OCI-LY7 (cell line): ENCODE data around the gene C2CD5. TPM values are rescaled to one million over a fixed set of nuclear protein-coding genes. Genes with fewer than 3 reads are reported as not detected.
"Not testable (repeated sequence)": the region's sequence is repeated elsewhere in the genome, so short reads cannot be mapped to it uniquely, and the experiment has no call there.

Experiments used
- BruUV-seq: library from RNA; stranded (reverse); fragments of 400-500 nt; replicated peaks from 2 replicates; lab custom pipeline; 2021; lab: Mats Ljungman, UMichigan
- CTCF ChIA-PET: fragments of 300-600 bp; sonication (Branson Sonifier 250); formaldehyde crosslinking; loops from one replicate; lab custom pipeline; 2022; ENCODE audit warnings: antibody characterized with exemption; ENCODE audit not compliant: unreplicated experiment; lab: Charles Lee
- POLR2A ChIA-PET: fragments of 300-600 bp; sonication (Branson Sonifier 250); formaldehyde crosslinking; loops from one replicate; lab custom pipeline; 2022; ENCODE audit warnings: antibody characterized with exemption; lab: Charles Lee
- DNase-seq: peaks from one replicate; pipeline ENCODE4 v3.0.0-alpha.2; 2015; ENCODE audit warnings: low spot score
- H2AFZ ChIP-seq: fragments of 200-600 bp; sonication (generic), shearing (Covaris generic); 2 replicates; pipeline ENCODE4 v1.6.1; 2014; ENCODE audit warnings: mild to moderate bottlenecking, antibody characterized with exemption, low read length, moderate library complexity
- H3K27ac ChIP-seq: fragments of 200-600 bp; sonication (generic); 2 replicates; pipeline ENCODE4 v1.5.1; 2014; ENCODE audit warnings: mixed run types, low read depth, mild to moderate bottlenecking, moderate library complexity, low read length, inconsistent platforms; ENCODE audit not compliant: poor library complexity, severe bottlenecking
- H3K36me3 ChIP-seq: fragments of 200-600 bp; sonication (generic); 2 replicates; pipeline ENCODE4 v1.6.1; 2014; ENCODE audit warnings: mild to moderate bottlenecking, antibody characterized with exemption, low read length, moderate library complexity, mixed read lengths; ENCODE audit not compliant: insufficient read depth
- H3K4me1 ChIP-seq: fragments of 200-600 bp; sonication (generic); 2 replicates; pipeline ENCODE4 v1.5.1; 2014; ENCODE audit warnings: mild to moderate bottlenecking, low read length; ENCODE audit not compliant: insufficient read depth, poor library complexity, severe bottlenecking
- H3K4me2 ChIP-seq: fragments of 200-600 bp; sonication (generic); 2 replicates; pipeline ENCODE4 v1.6.1; 2014; ENCODE audit warnings: mild to moderate bottlenecking, low read length
- H3K4me3 ChIP-seq: fragments of 200-600 bp; sonication (generic); 2 replicates; pipeline ENCODE4 v1.5.1; 2014; ENCODE audit warnings: mild to moderate bottlenecking, low read depth, low read length; ENCODE audit not compliant: poor library complexity, severe bottlenecking
- H3K79me2 ChIP-seq: fragments of 200-600 bp; sonication (generic); 2 replicates; pipeline ENCODE4 v1.6.1; 2016; ENCODE audit warnings: low read depth, mild to moderate bottlenecking, low read length, moderate library complexity, mixed read lengths; ENCODE audit not compliant: insufficient read depth
- H3K9me2 ChIP-seq: fragments of 200-600 bp; sonication (generic); 2 replicates; pipeline ENCODE4 v1.6.1; 2016; ENCODE audit warnings: mild to moderate bottlenecking, low read length, mixed read lengths; ENCODE audit not compliant: insufficient read depth
- H3K9me3 ChIP-seq: fragments of 200-600 bp; sonication (generic); 2 replicates; pipeline ENCODE4 v1.6.1; 2014; ENCODE audit warnings: mild to moderate bottlenecking, mixed run types, low read length, mixed read lengths
- H4K20me1 ChIP-seq: fragments of 200-600 bp; sonication (generic); 2 replicates; pipeline ENCODE4 v1.6.1; 2014; ENCODE audit warnings: mild to moderate bottlenecking, antibody characterized with exemption, low read length, moderate library complexity, mixed read lengths; ENCODE audit not compliant: insufficient read depth
- EZH2phosphoT487 ChIP-seq: fragments of 200-600 bp; sonication (generic); IDR thresholded peaks from 2 replicates; pipeline ENCODE4 v1.6.1; 2018; ENCODE audit warnings: low read depth, borderline replicate concordance, mild to moderate bottlenecking, mixed run types, antibody characterized with exemption, low read length, moderate library complexity, mixed read lengths
- intact Hi-C: fragments of 100-400 bp; cut with micrococcal nuclease; formaldehyde crosslinking; loops from one replicate; pipeline ENCODE4 v1.10.0; 2022; ENCODE audit not compliant: unreplicated experiment
- total RNA-seq, 2 experiments: library from RNA; depleted of rRNA in 1 of 2; stranded (reverse); fragments of >200 nt in 1 of 2; shearing (Covaris generic) in 1 of 2; gene quantifications; 2 replicates each; pipeline ENCODE4 v1.2.3, GENCODE V29; 2014 to 2022
- TF ChIP-seq, protein P1 (sequence below): fragments of 200-600 bp; sonication (generic); conservative IDR thresholded peaks from 2 replicates; pipeline ENCODE4 v1.5.1; 2014; ENCODE audit warnings: mild to moderate bottlenecking, antibody characterized with exemption, low read length, moderate library complexity, mixed read lengths

The C2CD5 gene
- total RNA-seq, 2 experiments from 2014 or later, result 28.4 to 50.2 TPM

DNA sequence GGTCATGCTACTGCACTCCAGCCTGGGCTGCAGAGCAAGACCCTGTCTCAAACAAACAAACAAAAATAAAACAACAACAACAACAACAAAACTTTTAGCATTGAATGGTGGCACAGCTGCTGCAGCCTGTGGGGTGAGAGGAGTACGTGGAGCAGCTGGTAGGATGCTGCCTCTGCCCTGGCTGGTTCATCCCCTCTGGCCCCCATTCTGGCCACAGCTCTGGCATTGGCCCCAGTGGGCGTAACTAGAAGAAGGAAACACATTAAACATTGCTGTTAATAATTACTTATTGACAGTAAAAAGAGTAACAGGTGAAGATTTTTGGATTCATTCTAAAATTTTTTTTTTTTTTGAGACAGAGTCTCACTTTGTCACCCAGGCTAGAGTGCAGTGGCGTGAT lies 28.8 kb upstream of the C2CD5 start:
- Histone ChIP-seq H3K4me3 (no peak overlapping the region), H4K20me1 (no peaks in the 10 kb centered on the region), H3K27ac (no peak overlapping the region), H2AFZ (no peak overlapping the region), H3K79me2 (no peaks in the 10 kb centered on the region), H3K4me1 (no peaks in the 10 kb centered on the region), H3K9me3 (no peaks in the 10 kb centered on the region), H3K9me2 (no peaks in the 10 kb centered on the region), H3K4me2 (no peak overlapping the region), H3K36me3 (no peaks in the 10 kb centered on the region)
- BruUV-seq, result no TSS peak
- ChIA-PET CTCF (no interaction called here), POLR2A (interaction anchor here (0.6 to 0.7 kb wide), 2 partner anchors 15 to 1820 kb away, joined by 3 read pairs; no protein-coding TSS in a partner anchor)
- intact Hi-C loops, result no loop called here
- no peak for TF ChIP-seq EZH2phosphoT487
- DNase-seq, result no peak

DNA sequence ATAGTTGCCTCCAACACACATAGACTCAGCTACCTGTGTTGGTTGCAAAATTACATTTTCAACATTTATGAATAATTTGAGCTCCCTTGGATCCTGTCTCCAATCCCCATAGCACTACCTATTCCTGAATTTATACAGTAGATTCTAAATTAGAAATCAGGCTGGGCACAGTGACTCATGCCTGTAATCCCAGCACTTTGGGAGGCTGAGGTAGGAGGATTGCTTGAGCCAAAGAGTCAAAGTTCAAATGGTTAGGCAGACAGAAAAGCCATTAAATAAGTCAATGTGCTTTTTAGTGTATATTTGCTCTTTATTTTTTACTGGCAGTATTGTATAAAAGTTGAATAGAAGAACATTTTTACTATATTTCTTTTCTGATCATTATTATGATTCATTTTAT lies 24.9 kb upstream of the C2CD5 start:
- no peak overlapping the region for H3K27ac ChIP-seq
- intact Hi-C loops, result no loop called here
- DNase-seq, result no peak
- H3K4me3 ChIP-seq, result no peak overlapping the region
- H3K4me2 ChIP-seq, result no peak overlapping the region
- BruUV-seq, result no TSS peak
- H2AFZ ChIP-seq, result no peak overlapping the region
- H3K79me2 ChIP-seq, result no peaks in the 10 kb centered on the region
- no peaks in the 10 kb centered on the region for H3K36me3 ChIP-seq
- TF ChIP-seq, protein P1, sequence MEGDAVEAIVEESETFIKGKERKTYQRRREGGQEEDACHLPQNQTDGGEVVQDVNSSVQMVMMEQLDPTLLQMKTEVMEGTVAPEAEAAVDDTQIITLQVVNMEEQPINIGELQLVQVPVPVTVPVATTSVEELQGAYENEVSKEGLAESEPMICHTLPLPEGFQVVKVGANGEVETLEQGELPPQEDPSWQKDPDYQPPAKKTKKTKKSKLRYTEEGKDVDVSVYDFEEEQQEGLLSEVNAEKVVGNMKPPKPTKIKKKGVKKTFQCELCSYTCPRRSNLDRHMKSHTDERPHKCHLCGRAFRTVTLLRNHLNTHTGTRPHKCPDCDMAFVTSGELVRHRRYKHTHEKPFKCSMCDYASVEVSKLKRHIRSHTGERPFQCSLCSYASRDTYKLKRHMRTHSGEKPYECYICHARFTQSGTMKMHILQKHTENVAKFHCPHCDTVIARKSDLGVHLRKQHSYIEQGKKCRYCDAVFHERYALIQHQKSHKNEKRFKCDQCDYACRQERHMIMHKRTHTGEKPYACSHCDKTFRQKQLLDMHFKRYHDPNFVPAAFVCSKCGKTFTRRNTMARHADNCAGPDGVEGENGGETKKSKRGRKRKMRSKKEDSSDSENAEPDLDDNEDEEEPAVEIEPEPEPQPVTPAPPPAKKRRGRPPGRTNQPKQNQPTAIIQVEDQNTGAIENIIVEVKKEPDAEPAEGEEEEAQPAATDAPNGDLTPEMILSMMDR, result no peak
- no peak for TF ChIP-seq EZH2phosphoT487
- H3K9me3 ChIP-seq, result no peaks in the 10 kb centered on the region
- CTCF ChIA-PET, result no interaction called here
- no peaks in the 10 kb centered on the region for H3K9me2 ChIP-seq
- H3K4me1 ChIP-seq, result no peaks in the 10 kb centered on the region
- POLR2A ChIA-PET, result interaction anchor here (1.1 kb wide), 1 partner anchor 18 kb away, joined by 5 read pairs; no protein-coding TSS in a partner anchor
- no peaks in the 10 kb centered on the region for H4K20me1 ChIP-seq

DNA sequence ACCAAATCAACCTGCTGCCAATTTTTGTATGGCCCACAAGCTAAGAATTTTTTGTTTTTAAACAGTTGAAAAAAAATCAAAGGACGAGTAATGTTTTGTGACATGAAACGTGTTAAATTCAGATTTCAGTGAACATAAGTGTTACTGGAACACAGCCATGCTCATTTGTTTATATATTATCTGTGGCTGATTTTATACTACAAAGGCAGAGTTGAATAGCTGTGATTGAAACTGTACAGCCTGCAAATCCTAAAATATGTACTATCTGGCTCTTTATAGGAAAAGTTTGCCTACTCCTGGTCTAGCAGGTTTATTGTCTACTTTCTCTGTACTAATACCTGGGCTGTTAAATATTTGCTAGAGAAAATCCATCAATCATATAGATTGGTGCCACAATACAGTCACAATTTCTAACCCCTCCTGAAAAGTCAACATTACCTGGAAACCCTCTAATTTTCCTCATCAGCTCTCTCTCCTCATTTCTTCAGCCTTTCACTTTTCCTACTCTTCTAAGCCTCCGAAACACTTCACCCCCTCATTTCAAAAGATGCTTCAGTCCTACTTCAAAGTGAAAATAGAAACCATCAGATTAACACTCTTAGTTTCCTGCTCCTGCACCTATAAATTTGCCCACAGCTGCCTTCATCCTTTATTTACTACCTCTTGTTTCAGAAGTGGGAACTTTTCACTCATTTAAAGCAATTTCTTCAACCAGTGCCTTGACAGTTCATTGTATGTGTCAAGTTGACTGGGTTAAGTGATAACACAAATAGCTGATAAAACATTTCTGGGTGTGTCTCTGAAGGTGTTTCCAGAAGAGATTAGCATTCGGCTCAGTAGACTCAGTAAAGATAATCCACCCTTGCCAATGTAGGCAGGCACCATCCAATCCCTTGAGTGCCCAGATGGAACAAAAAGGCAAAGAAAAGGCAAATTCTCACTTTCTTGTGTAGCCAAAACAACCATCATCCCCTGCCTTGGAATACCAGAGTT lies 18.0 kb upstream of the C2CD5 start:
- H3K4me1 ChIP-seq, result no peaks in the 10 kb centered on the region
- H3K79me2 ChIP-seq, result no peaks in the 10 kb centered on the region
- BruUV-seq, result no TSS peak
- TF ChIP-seq, protein P1, result no peak
- TF ChIP-seq EZH2phosphoT487, result no peak
- ChIA-PET CTCF (no interaction called here), POLR2A (interaction anchor here (0.5 to 1.7 kb wide), 4 partner anchors 11 to 41 kb away, joined by 3 to 5 read pairs (median 4); no protein-coding TSS in a partner anchor)
- no peaks in the 10 kb centered on the region for H3K36me3 ChIP-seq
- H3K4me2 ChIP-seq, result no peak overlapping the region
- no peaks in the 10 kb centered on the region for H3K9me3 ChIP-seq
- H3K4me3 ChIP-seq, result no peak overlapping the region
- no peaks in the 10 kb centered on the region for H3K9me2 ChIP-seq
- no peaks in the 10 kb centered on the region for H4K20me1 ChIP-seq
- no peak for DNase-seq
- H3K27ac ChIP-seq, result no peak overlapping the region
- H2AFZ ChIP-seq, result no peak overlapping the region
- intact Hi-C loops, result no loop called here

DNA sequence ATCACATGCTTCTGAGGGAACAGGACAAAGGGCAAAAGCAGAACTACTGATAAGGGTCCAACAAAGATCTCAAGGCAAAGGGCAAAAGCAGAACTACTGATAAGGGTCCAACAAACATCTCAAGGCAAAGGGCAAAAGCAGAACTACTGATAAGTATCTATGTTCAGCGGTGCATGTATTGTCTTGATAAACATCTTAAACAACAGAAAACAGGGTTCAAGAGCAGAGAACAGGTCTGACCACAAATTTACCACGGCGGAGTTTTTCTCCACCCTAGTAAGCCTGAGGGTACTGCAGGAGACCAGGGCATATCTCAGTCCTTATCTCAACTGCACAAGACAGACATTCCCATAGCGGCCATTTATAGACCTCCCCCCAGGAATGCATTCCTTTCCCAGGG lies 10.4 kb upstream of the C2CD5 start:
- H3K36me3 ChIP-seq, H3K9me2 ChIP-seq, H3K4me1 ChIP-seq, H3K27ac ChIP-seq, POLR2A ChIA-PET, H3K4me2 ChIP-seq, BruUV-seq, H3K79me2 ChIP-seq, intact Hi-C loops, H3K9me3 ChIP-seq, H3K4me3 ChIP-seq, CTCF ChIA-PET, DNase-seq, H4K20me1 ChIP-seq, H2AFZ ChIP-seq: not testable (repeated sequence)
